RWPE2 (cell line): ENCODE measurements around the gene ADGRB2.

Experiments
- ATAC-seq: fragments of 200-7000 bp; cut with Tn5 transposase; 3 replicates; pipeline ENCODE4 v1.9.1; 2021; ENCODE audit warnings: low read depth
- DNase-seq: peaks from one replicate; pipeline ENCODE4 v3.0.0-alpha.2; 2020; ENCODE audit warnings: low spot score
- H3K27ac ChIP-seq: fragments of 450-650 bp; 2 replicates; pipeline ENCODE4 v1.5.1; 2017; ENCODE audit warnings: mild to moderate bottlenecking; ENCODE audit not compliant: poor library complexity, severe bottlenecking
- H3K27me3 ChIP-seq: fragments of 250-450 bp; sonication (Bioruptor Pico); 2 replicates; pipeline ENCODE4 v1.5.1; 2021; ENCODE audit warnings: mild to moderate bottlenecking, moderate library complexity; ENCODE audit not compliant: insufficient read depth, poor library complexity, severe bottlenecking
- H3K36me3 ChIP-seq: fragments of 250-450 bp; sonication (Bioruptor Pico); 2 replicates; pipeline ENCODE4 v1.5.1; 2020; ENCODE audit warnings: low read depth, mild to moderate bottlenecking, moderate library complexity
- H3K4me1 ChIP-seq: fragments of 250-450 bp; sonication (Bioruptor Pico); 2 replicates; pipeline ENCODE4 v1.5.1; 2021; ENCODE audit warnings: mild to moderate bottlenecking, moderate library complexity; ENCODE audit not compliant: insufficient read depth, poor library complexity, severe bottlenecking
- H3K4me3 ChIP-seq: fragments of 250-450 bp; sonication (Bioruptor Pico); 2 replicates; pipeline ENCODE4 v1.5.1; 2021; ENCODE audit warnings: mild to moderate bottlenecking, moderate library complexity; ENCODE audit not compliant: severe bottlenecking
- H3K9me3 ChIP-seq: fragments of 250-450 bp; sonication (Bioruptor Pico); 2 replicates; pipeline ENCODE4 v1.5.1; 2021; ENCODE audit warnings: mild to moderate bottlenecking, moderate library complexity; ENCODE audit not compliant: severe bottlenecking
- CTCF ChIP-seq: fragments of 450-650 bp; IDR thresholded peaks from one replicate; pipeline ENCODE4 v1.5.1; 2017; ENCODE audit warnings: mild to moderate bottlenecking, moderate library complexity; ENCODE audit not compliant: poor library complexity, severe bottlenecking

The ADGRB2 gene

GRCh38 chr1:31677949-31678348 is 86.2 kb downstream of the ADGRB2 start:
- Histone ChIP-seq H3K4me3 (no peak overlapping the region), H3K9me3 (no peaks in the 10 kb centered on the region), H3K27ac (no peak overlapping the region), H3K4me1 (no peaks in the 10 kb centered on the region), H3K27me3 (no peaks in the 10 kb centered on the region), H3K36me3 (peaks cover 68% of the 10 kb centered on the region)
- no peak for DNase-seq
- TF ChIP-seq CTCF: no peak
- no peak for ATAC-seq

DNA sequence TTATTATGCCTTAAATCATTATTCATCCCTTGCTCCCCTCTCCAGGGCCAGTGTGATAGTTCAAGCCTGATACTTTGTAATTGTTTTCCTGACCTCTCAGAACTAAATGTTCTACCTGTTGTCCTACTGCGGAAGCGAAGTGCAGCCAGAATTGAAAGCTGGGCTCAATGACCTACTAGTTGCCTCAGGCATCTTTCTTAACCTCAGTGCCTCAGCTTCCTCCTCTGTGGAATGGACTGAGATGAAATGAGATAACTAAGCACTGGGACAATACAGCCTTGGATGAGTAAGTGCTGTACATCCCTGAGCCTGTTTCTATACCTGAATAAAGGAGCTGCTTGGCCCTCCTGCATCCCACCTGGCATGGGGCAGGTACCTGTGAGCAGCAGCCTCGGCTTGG is 86.7 kb downstream of the ADGRB2 start:
- ATAC-seq: no peak

More for the DNA sequence above, 86.7 kb downstream of the ADGRB2 start:
- Histone ChIP-seq H3K36me3 (peaks cover 63% of the 10 kb centered on the region), H3K9me3 (no peaks in the 10 kb centered on the region), H3K27me3 (no peaks in the 10 kb centered on the region), H3K27ac (no peak overlapping the region), H3K4me1 (no peaks in the 10 kb centered on the region), H3K4me3 (no peak overlapping the region)
- no peak for DNase-seq
- TF ChIP-seq CTCF: no peak
